Endometrial microvascular endothelial cells (primary cell): ENCODE measurements around the gene ANAPC10. TPM values are rescaled to one million over a fixed set of nuclear protein-coding genes. Genes with fewer than 3 reads are reported as not detected.

Experiments
- in situ Hi-C: cut with HindIII; loops from 2 replicates; pipeline ENCODE4 v1.10.0; 2017; ENCODE audit warnings: low sequenced_read_pairs, low pct_unique_long_range_greater_than_20kb; ENCODE audit errors: inconsistent ontology term
- total RNA-seq: library from RNA; depleted of rRNA; stranded (reverse); fragments of >200 nt; gene quantifications from one replicate; pipeline ENCODE4 v1.2.3, GENCODE V29; 2015; ENCODE audit errors: inconsistent ontology term

Gene ANAPC10
- total RNA-seq, 1 donor from 2014 or later = 23.7 TPM

GRCh38 chr4:145076469-145076855 is 21.5 kb downstream of the ANAPC10 start:
- in situ Hi-C loops = no loop called here

GRCh38 chr4:145075742-145076468 is 22.1 kb downstream of the ANAPC10 start:
- in situ Hi-C loops = no loop called here

GRCh38 chr4:145071560-145071959 is 26.4 kb downstream of the ANAPC10 start:
- in situ Hi-C loops = no loop called here

GRCh38 chr4:145069361-145069760 is 28.6 kb downstream of the ANAPC10 start:
- in situ Hi-C loops = no loop called here

GRCh38 chr4:145066063-145066501 is 31.9 kb downstream of the ANAPC10 start:
- in situ Hi-C loops = no loop called here

GRCh38 chr4:145061318-145061920 is 36.6 kb downstream of the ANAPC10 start:
- in situ Hi-C loops = no loop called here

GRCh38 chr4:145058256-145058655 is 39.7 kb downstream of the ANAPC10 start:
- in situ Hi-C loops = no loop called here

- in situ Hi-C loops = no loop called here
Measured at GRCh38 chr4:145056325-145057130, 41.5 kb downstream of the ANAPC10 start.

- in situ Hi-C loops = no loop called here
Measured at GRCh38 chr4:145055533-145056257, 42.3 kb downstream of the ANAPC10 start.

- in situ Hi-C loops = no loop called here
Measured at GRCh38 chr4:145049241-145049640, 48.8 kb downstream of the ANAPC10 start.

GRCh38 chr4:145048817-145049216 is 49.2 kb downstream of the ANAPC10 start:
- in situ Hi-C loops = no loop called here

- in situ Hi-C loops = no loop called here
Measured at GRCh38 chr4:145047151-145047550, 50.8 kb downstream of the ANAPC10 start.

- in situ Hi-C loops = no loop called here
Measured at GRCh38 chr4:145045180-145045579, 52.8 kb downstream of the ANAPC10 start.

GRCh38 chr4:145044341-145044740 is 53.7 kb downstream of the ANAPC10 start:
- in situ Hi-C loops = no loop called here

GRCh38 chr4:145043306-145043705 is 54.7 kb downstream of the ANAPC10 start:
- in situ Hi-C loops = no loop called here

GRCh38 chr4:145042601-145043285 is 55.3 kb downstream of the ANAPC10 start:
- in situ Hi-C loops = no loop called here

- in situ Hi-C loops = no loop called here
Measured at GRCh38 chr4:145041378-145041777, 56.6 kb downstream of the ANAPC10 start.

GRCh38 chr4:145035494-145036136 is 62.4 kb downstream of the ANAPC10 start:
- in situ Hi-C loops = no loop called here
